ENCODE measurements around the gene BRSK2. TPM values are rescaled to one million over a fixed set of nuclear protein-coding genes. Genes with fewer than 3 reads are reported as not detected.

The BRSK2 gene
- total RNA-seq, 1 experiment from 2014 or later, result 32.2 TPM

GRCh38 chr11:1397146-1397861, 7.6 kb downstream of the BRSK2 start:
- BruUV-seq (replicated peaks), result no TSS peak
- H3K27ac ChIP-seq (ENCODE audit: low read length), result no peak overlapping the region
- no peak overlapping the region for H3K4me3 ChIP-seq (ENCODE audit: low read depth in 2 of 2, low read length in 2 of 2)
- ChIA-PET POLR2A (no interaction called here), CTCF (interaction anchor here (0.5 kb wide), 1 partner anchor 210 kb away, joined by 3 read pairs; no protein-coding TSS in a partner anchor)
- H3K9me3 ChIP-seq (ENCODE audit: control insufficient read depth, insufficient read depth, low read depth, low read length), result no peaks in the 10 kb centered on the region
- DNase-seq (ENCODE audit: low read depth, low spot score) (no peak), ATAC-seq (no peak; the same call in 1 of the 2 replicates)
- in situ Hi-C loops (cut with HindIII; ENCODE audit: low pct_unique_long_range_greater_than_20kb, low sequenced_read_pairs) (no loop called here), intact Hi-C loops (cut with micrococcal nuclease; ENCODE audit: unreplicated experiment) (no loop called here)
- no peaks in the 10 kb centered on the region for H3K36me3 ChIP-seq (ENCODE audit: control insufficient read depth, insufficient read depth, low read length)
- H3K27me3 ChIP-seq (ENCODE audit: control insufficient read depth, insufficient read depth, low read length), result no peaks in the 10 kb centered on the region
- TF ChIP-seq REST (IDR thresholded peaks at IDR 0.05; ENCODE audit: insufficient read depth in 1 of 2, low read depth in 2 of 2, low read length in 1 of 2) (no peak), CTCF (IDR thresholded peaks at IDR 0.05) (no peak), TCF7L2 (IDR thresholded peaks at IDR 0.05; ENCODE audit: low read depth, low read length) (no peak), SIN3A (IDR thresholded peaks at IDR 0.05; ENCODE audit: borderline replicate concordance, insufficient read depth, low read depth, low read length) (no peak), POLR2AphosphoS5 (IDR thresholded peaks at IDR 0.05; ENCODE audit: low read depth, low read length) (no peak)
- peaks cover 7% of the 10 kb centered on the region; the same call in 1 of the 2 replicates for H3K4me1 ChIP-seq (ENCODE audit: control insufficient read depth, insufficient read depth, low read length)

DNA sequence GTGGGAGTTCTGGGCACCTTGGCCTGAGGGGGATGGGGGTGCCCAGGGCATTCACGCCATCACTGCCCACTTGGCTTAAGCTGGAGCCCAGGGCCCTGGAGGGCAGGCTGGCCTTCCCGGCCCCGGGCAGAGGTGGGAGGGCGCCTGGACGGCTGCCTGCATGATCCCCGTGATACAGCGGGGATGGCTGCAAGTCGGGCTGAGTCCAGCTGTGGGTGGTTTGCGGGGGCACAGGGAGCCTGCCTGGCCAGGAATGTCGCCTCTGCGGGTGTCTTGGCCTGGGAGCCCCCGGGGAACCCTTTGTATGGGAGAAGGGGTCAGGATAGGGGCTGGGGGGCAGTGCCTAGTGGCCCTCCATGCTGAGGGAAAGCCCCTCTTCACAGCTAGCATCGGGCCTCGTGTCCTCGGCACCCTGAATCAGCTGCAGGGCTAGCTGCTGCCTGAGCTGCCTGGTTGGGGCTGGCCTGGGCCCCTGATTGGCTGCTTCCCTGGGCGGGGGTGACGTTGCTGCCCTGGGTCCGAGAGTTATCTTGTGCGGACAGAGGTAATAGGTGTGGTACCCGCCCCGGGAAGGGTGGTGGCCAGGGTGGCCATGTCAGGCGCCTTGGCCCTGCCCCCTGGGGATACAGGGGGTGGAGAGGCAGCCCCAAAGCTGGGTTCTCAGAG, 8.3 kb downstream of the BRSK2 start:
- TF ChIP-seq REST (IDR thresholded peaks at IDR 0.05; ENCODE audit: insufficient read depth in 1 of 2, low read depth in 2 of 2, low read length in 1 of 2) (no peak; a peak in 1 of 4 replicates), POLR2AphosphoS5 (IDR thresholded peaks at IDR 0.05; ENCODE audit: low read depth, low read length) (no peak), SIN3A (IDR thresholded peaks at IDR 0.05; ENCODE audit: borderline replicate concordance, insufficient read depth, low read depth, low read length) (no peak), TCF7L2 (IDR thresholded peaks at IDR 0.05; ENCODE audit: low read depth, low read length) (no peak)
- ATAC-seq (no peak), DNase-seq (ENCODE audit: low read depth, low spot score) (no peak)
- in situ Hi-C loops (cut with HindIII; ENCODE audit: low pct_unique_long_range_greater_than_20kb, low sequenced_read_pairs) (no loop called here), intact Hi-C loops (cut with micrococcal nuclease; ENCODE audit: unreplicated experiment) (no loop called here)
- Histone ChIP-seq H3K4me3 (ENCODE audit: low read depth in 2 of 2, low read length in 2 of 2) (no peak overlapping the region), H3K4me1 (ENCODE audit: control insufficient read depth, insufficient read depth, low read length) (peaks cover 7% of the 10 kb centered on the region; the same call in 1 of the 2 replicates), H3K36me3 (ENCODE audit: control insufficient read depth, insufficient read depth, low read length) (no peaks in the 10 kb centered on the region), H3K9me3 (ENCODE audit: control insufficient read depth, insufficient read depth, low read depth, low read length) (no peaks in the 10 kb centered on the region), H3K27ac (ENCODE audit: low read length) (no peak overlapping the region), H3K27me3 (ENCODE audit: control insufficient read depth, insufficient read depth, low read length) (no peaks in the 10 kb centered on the region)
- POLR2A ChIA-PET, result interaction anchor here (0.6 kb wide), 2 partner anchors 48 to 883 kb away, joined by 3 to 6 read pairs; no protein-coding TSS in a partner anchor
- CTCF ChIA-PET, result interaction anchor here (0.5 kb wide), 1 partner anchor 143 kb away, joined by 5 read pairs; no protein-coding TSS in a partner anchor
- no TSS peak for BruUV-seq (replicated peaks)
